GM21423 (cell line): ENCODE results near the gene CNTN6.
A peak's percentile ranks its signal among the peaks of the same experiment; 100 is the strongest.

ENCODE experiments used
- ATAC-seq: cut with Tn5 transposase; IDR thresholded peaks from one replicate; pipeline ENCODE4 v1.9.1; 2021; ENCODE audit warnings: mild to moderate bottlenecking, moderate library complexity; ENCODE audit not compliant: unreplicated experiment

Gene CNTN6

DNA sequence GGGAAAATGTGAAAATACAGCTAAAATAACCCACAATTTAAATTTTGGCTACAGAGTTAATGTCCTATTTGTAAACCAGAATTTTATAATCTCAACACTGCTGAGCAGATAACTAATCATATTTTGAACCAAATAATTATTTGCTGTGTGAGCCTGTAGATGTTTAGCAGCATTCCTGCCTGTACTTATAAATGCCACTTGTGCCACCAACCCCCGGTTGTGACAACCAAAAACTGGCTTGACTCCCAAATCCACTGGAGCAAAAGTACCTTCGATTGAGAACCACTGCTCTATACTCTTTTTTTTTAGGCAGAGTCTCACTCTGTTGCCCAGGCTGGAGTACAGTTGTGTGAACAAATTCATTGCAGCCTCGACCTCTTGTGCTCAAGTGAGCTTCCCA lies 78.5 kb downstream of the CNTN6 start:
- no peak for ATAC-seq

DNA sequence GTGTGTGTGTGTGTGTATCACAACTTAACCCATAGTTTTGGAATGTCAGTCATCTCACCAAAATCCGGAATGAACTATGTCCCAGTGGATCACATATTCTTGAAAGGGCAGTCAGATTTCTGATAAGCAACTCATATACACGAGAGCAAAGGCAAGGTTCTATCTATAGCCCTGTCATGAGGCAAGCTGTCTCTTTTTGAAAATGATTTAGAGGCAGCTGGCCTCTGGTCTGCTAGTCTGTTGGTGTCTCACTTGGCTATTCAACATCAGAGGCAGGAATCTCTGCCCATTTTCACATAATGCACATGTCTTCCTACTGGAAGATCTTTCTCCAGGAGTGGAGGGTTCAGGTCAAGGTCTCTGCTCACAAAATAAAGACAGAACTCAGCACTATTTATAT lies 79.8 kb downstream of the CNTN6 start:
- ATAC-seq: no peak

DNA sequence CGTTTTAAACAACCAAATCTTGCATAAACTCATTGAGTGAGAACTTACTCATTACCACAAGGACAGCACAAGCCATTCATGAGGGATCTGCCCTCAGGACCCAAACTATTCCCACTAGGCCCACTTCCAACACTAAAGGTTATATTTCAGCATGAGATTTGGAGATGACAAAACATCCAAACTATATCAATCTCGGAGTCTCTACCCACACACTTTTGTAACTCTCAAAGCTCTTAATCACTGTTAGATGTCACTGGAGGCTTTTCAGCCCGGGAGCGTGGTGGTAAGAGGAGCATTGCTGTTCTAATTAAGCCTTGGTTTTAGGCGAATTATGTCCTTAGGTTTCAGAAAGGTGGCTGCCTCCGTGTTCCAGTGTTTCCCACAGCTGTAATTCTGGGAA lies 86.3 kb downstream of the CNTN6 start:
- no peak for ATAC-seq

DNA sequence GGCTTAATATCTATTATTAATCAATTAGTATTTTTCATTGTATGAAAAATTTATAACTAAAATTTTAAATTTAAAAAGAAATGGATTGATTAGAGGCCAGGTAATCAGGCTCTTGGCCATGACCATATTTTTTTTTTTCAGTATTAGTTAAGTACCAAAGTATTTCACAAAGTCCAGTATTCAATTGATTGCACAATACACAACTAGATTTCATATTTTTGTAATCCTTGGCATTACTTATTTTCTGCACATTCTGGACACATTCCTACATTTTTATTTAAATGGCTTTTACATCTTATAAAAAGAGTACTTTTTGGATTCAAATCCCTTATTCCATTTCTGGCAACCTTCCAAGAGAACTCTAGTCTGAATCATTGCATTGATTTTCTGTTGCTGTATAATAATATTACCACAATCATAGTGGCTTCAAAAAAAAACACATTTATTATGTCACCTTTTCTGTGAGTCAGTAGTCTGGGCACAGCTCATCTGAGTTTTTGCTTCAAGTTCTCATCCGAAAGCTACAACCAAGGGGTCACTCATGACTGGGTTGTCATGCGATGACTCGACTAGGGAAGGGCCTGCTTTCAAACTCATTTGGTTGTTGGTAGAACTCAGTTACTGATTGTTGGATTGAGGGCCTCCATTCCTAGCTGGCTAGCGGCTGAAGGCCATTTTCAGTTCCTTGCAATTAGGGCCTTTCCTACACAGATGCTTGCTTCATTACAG lies 90.7 kb downstream of the CNTN6 start:
- peak; percentile 92 for ATAC-seq

DNA sequence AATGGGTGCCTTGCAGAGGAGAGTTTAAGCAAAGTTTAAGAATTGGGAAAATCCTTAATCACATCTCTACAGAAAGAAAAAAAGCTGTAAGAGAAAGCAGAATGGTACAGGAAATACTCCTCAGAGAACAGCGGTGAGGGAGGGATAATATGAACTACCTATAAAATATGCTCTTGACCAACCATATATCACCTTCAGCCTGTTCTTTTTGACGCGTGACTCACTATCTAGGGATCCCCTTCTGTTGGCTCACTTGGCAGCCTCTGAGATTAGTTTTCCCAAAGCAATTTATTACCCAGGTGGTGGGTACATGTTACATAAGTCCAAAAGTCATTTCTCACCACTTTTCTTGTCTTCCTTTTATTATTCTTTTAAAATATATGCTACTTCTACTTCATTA lies 97.7 kb downstream of the CNTN6 start:
- no peak for ATAC-seq

DNA sequence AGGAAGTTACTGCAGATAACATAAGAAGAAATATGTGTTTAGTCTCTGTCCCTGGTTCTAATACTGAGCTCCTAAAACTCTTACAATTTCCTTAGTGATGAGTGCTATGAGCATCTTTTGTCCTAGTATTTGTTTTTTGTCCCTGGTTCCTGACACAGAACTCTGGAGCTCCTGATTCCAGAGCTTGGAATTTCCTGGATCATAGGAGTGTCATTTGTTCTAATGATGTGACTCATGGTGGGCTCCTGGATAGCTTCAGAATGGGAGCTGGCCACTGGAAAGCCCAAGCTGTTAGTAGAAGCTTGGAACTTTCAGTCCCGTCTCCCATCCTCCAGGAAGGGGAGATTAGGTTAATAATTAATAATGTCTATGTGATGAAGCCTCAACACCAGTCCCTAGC lies 98.2 kb downstream of the CNTN6 start:
- ATAC-seq: no peak

DNA sequence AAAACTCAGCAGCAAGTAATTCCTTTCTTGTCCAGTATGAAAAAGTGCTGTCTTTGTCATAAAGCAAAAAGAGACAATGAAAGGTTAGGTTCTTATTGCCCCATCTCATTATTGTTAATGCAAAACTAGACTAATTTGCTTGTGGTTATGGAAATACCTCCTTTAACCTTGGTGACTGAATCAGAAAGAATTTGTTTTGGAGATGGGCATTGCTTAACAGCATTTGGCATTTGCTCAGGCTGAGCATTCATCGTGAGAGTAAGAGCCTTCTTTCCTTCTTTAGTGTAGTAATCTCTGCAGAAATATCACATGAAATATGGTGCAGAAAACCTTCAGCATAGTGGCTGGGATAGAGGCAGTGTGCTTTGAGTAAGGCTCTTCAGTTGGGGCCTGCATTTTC lies 103.1 kb downstream of the CNTN6 start:
- ATAC-seq: no peak

DNA sequence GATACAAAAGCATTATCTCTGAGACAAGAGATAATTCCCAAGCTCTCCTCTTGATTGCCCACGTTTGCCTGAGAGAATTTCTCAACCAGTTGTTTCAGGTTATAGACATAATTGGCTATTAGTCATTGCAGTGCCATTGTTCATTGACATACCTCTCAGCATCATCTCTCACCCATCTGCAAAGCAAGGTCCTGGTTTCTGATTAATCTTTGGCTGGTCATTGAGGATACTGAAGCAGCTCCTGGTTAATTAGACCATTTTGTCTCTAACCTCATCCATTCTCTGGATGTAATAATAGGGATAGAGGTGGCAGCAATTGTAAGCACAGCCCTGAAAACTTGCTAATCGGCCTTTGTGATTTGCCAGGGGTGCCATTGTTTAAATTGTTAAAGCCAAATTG lies 104.2 kb downstream of the CNTN6 start:
- ATAC-seq: no peak

DNA sequence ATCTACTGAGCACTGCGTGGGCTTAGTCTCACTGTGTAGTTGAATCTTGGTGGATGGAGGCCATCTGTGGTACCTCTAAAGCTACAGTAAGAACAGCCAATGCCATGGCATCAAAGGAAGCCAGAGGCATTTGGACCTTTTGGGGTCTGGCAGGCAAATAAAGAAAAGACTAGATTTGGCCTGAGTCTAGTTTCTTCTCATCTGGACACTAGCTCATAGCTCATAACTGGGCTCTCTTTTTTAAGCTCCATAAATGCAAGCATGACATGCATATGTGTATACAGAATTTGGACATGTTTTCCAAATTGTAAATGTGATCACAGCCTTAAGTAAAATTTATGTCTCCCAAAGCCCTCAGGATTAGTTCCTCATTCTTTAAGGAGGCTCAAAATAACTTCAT lies 107.5 kb downstream of the CNTN6 start:
- ATAC-seq: no peak

DNA sequence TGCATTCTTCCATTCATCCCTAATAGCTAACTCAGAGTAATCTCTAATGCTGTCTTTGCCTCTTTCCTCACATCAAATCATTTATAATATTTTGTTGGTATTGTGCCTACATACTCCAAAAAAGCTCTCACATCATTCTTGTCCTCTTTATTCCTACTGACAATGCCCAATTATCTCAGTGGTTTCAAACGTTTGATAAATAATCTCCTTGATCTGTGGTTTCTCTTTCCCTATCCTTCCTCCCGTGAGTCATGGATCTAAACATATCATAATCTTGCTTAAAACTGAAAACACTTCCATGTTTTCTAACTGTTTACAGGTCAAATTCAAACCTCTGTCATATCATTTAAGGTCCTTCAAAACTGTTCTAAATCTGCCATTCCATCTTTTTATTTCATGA lies 115.1 kb downstream of the CNTN6 start:
- no peak for ATAC-seq

DNA sequence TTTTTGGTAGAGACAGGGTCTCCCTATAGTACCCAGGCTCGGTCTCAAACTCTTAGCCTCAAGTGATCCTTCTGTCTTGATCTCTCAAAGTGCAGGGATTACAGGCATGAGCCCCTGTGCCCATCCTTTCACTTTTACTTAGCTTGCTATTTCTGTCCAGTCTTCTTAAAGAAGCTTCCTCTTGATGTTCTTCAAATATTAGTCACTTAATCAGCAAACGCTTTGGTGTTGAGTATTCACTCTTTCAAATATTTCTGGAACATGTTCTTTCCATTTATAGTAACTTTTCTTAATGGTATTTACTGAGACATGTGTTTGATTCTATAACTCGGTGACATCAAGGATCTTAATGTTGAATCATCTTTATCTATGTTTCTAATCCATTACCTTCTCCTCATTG lies 122.1 kb downstream of the CNTN6 start:
- ATAC-seq: no peak

DNA sequence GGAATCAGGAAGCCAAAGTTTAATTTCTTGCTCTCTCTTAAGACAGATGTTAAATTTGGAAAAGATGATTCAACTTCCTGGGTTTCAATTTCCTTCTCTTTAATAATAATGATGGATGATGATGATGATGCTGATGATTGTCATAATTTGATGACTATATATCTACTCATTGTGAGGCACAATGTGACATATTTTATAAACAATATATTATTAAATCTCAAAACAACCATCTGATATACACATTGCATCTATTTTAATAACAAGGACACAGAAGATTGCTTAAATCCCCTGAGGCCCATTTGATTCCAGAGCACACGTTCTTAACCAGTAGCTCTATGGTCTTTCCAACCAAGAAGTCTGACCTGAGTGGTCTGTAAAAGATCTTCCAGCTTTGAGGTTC lies 124.0 kb downstream of the CNTN6 start:
- ATAC-seq: no peak

DNA sequence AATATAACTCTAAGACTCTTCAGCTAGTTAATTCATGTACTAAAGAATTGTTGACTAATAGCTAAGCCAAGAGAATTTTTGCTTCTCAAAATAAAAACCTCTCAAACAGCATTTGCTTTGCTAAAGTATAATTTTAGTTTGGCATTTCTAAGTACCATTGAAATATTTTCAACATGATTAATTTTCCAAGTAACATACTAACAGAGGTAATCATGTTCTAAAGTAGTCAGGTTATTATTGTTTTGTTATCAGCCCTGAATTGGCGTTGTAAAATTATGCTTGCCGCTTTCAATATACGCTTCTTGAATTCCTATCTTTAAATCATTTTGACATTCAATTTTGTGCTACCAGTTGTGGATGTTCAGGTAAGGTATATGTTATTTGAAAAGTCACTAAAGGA lies 134.3 kb downstream of the CNTN6 start:
- ATAC-seq: no peak

DNA sequence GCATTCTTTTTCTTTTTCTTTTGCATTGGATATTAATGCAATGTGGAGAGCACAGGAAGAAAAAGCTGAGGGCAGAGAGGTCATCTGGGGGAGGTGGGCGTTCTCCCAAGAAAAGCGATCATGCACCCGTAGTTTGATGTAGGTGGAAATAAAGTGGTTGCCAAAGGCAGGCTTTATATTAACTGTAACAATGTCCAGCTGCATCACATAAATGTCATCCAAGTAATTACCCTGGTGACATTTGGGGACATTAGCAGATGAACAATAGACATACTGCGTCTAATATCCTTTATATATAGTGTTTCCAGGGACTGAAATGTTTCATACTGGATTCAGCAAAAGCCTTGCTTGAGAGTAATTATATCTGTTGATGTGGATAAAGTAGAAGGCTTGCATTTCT lies 135.5 kb downstream of the CNTN6 start:
- ATAC-seq: no peak

DNA sequence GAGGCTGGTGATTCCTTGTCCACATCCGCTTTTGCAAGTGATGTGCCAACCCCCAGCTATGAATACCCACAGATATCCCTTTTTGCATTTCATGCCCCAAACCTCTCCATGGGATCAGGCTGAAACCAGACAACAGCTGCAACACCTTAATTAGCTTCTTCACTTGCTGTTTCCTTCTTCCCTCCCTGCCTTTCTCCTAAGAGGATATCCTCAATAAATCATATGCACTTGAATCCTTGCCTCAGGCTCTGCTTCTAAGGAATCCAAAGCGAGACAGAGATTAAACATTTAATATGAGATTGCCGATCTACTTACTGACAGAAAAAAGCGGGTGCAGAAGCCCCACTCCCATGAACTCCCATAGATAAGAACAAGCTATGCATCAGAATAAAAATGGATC lies 138.1 kb downstream of the CNTN6 start:
- ATAC-seq: no peak

DNA sequence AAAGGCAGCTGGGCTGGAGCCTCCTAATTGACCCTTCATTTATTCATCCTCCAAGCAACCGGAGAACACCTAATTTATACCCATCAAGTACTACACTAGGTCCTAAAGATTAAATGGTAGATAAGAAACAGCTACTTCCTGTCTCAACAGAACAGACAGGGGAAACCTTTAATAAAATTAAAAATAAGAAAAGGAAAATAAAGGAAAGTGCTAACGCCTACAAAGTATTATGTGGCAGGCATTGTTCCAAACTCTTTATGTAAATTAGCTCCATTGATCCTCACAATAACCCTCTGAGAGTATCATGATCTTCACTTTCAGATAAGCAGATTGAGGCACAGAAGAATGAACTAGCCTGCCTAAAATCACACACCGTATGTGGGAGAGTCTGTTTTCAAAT lies 139.5 kb downstream of the CNTN6 start:
- ATAC-seq: no peak

DNA sequence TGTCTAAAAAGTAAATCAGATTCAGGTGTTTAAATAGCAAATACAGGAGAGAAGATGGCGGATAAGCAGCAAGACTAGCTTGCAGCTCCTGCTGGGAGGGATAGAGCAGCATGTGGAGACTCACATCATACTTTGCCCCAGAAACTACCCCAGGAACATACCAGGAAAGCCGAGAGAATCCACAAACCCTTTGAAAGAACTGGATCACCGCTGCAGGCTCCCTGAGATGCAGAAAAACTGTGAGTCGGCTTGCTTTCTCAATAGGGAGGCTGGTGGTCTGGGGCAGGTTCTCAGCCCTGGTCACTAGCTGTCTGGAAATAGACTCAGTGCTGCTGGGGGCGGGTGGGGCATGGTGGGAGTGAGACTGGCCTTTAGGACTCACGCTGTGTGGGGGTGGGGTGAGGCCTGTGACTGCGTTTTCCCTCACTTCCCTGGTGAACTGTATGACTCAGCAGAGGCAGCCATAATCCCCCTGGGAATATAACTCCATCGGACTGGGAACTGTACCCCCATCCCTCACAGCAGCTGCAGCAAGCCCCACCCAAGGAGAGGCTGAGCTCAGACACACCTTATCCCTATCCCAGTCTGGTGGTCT lies 142.8 kb downstream of the CNTN6 start:
- ATAC-seq: no peak

DNA sequence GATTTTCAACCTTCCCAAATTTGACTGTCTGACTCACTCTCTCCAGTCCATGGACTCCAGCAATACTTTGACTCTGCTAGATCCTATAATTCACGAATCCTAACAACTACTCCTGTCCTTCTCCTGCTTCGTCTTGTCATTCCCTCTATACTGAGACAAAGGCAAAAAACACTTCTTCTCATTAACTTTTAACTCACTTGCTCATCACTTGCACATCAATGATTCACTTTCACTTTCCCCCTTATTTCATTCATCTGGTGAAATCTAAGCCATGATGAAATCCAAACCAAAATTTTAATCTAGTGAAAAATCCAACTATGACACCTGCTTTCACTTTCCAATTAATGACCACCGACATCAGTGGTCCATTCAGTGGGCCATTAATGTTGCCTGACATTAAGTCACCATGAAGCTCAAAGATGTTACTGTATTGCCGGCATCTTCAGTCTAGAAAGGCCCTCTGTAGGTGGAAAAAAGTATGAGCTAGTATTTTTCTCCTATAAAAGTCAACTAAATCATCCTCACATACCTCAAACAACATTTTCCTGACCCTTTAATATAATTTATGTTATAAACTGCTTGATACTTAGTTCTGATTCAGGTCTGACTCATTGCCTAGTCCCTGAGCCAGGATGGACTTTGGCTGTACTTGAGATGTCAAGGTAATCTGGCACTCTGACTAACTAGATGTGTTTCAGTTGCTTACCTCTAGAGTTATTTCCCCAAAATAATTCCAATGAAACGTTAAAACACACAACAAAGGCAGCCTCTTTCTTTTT lies 158.6 kb downstream of the CNTN6 start:
- ATAC-seq: no peak

DNA sequence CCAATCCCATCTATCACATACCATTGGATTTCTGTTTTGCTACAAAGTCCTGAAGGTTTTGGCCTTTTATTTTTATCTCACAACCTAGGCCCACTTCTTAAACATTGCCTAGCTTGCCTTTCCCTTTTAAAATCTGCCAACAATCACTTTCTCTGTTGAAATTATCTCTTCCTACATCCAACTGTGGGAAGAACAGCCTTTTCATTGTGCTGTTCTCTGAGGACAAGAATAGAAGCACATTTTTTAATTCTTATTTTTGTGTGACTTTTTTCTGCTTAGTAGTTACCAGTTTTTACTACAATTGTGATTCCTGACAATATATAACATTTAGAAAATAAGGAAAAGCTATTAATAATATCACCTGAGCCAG lies 159.2 kb downstream of the CNTN6 start:
- ATAC-seq: no peak

DNA sequence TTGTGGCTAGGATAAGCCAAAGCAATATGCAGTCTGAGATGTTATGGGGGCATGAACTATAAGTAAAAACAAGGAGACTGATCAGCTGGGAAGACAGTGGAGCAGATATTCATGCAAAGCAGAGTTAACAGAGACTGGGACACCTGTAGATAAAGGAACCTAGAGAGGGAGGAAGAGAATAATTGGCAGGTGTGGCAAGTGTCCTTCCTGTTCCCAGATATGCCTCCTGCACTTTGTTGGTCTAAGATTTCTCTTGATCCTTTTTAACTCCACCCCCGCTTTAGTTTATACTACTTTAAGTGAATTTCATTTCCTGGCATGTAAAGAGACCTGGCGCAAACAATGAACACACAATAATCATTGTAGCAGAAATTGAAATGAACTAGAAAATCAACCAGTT lies 169.4 kb downstream of the CNTN6 start:
- ATAC-seq: no peak

DNA sequence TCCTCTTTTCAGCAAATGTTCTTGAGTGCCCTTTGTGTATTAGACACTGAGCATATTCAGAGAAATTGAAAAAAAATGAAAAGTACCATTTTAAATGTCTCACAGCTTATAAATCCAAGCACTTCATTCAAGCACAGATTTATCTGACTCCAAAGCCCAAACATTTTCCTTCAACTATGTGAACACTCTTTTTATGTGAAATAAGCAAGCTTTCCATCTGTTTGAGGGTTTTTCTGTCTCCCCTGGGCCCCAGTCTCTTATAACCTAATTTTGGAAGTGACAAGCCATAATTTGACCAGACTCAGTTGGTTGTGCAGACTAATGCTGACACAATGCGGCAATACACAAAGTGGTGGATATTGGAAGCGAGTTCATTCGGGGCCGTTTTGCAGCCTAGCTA lies 170.3 kb downstream of the CNTN6 start:
- ATAC-seq: no peak

DNA sequence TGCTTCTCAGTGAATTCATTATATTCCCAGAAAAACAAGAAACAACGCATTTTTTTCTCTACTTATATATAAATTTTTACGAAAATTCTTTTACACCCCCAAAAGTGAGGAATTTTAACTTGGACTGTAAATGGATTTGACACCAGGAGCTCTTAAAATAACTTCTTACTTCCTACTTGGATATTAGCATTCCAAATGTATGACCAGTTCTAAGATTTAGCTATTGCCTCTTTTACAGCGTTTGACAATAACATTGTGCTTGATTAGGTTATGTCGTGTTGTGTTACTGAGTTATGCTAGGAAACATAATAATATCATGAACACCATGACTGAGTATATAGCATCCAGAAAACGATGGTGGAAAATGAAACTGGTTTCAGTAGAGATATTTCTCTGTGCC lies 177.0 kb downstream of the CNTN6 start:
- no peak for ATAC-seq
